HG02981 (cell line): ENCODE measurements around the gene CNIH1.
"Not testable (repeated sequence)": the region's sequence is repeated elsewhere in the genome, so short reads cannot be mapped to it uniquely, and the experiment has no call there.

Source experiments
- ATAC-seq: cut with Tn5 transposase; IDR thresholded peaks from one replicate; pipeline ENCODE4 v1.9.1; 2021; ENCODE audit warnings: mild to moderate bottlenecking, moderate library complexity; ENCODE audit not compliant: unreplicated experiment

CNIH1 gene

DNA sequence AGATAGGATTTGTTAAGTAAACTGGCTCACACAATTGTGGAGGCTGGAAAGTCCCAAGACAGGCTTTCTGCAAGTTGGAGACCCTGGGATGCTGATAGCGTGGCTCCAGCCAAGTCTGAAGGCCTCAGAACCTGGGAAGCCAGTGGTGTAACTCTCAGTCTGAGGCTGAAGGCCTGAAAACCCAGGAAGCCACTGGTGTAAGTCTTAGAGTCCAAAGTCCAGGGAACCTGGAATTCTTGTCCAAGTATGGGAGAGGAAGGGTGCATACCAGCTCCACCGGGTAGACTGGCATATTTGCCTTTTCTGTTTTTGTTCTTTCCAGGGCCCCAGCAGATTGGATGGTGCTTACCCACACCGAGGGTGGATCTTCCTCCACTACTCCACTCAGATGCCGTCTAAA is 29.5 kb upstream of the CNIH1 start:
- ATAC-seq = no peak

- ATAC-seq = no peak
Measured at GRCh38 chr14:54467280-54467679, 26.1 kb upstream of the CNIH1 start.

GRCh38 chr14:54465654-54466053 is 24.5 kb upstream of the CNIH1 start:
- no peak for ATAC-seq

DNA sequence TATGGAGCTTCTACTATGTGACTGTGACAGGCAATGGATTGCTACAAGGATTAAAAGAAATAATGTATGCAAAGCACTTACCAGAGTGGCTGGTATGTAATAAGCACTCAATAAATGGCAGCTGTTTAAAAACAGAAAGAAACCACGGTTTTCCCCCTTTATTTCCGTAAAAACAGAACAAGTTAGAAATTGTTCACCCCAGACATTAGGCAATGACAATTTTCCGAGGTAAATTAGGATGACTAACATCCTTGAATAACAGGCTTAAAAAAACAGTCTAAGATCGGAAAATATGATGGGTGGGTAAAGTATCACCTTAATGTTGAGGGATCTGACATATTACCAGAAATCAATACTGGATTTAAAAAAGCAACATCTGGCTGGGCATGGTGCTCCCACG is 20.9 kb upstream of the CNIH1 start:
- ATAC-seq = no peak

DNA sequence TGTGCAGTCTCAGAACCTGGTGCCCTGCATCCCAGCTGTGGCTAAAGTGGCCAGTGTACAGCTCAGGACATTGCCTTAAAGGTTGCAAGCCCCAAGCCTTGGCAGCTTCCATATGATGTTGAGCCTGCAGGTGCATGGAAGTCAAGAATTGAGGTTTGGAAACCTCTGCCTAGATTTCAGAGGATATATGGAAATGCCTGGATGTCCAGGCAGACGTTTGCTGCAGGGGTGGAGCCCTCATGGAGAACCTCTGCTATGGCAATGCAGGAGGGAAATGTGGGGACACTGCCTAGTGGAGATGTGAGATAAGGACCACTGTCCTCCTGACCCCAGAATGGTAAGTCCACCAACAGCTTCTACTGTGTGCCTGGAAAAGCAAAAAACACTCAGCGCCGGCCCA is 17.9 kb upstream of the CNIH1 start:
- ATAC-seq = no peak

GRCh38 chr14:54458536-54458935 is 17.4 kb upstream of the CNIH1 start:
- not testable (repeated sequence) for ATAC-seq

- ATAC-seq = no peak
Measured at GRCh38 chr14:54457609-54457996, 16.4 kb upstream of the CNIH1 start.

- ATAC-seq = not testable (repeated sequence)
Measured at GRCh38 chr14:54456820-54457608, 15.8 kb upstream of the CNIH1 start.

- ATAC-seq = no peak
Measured at GRCh38 chr14:54455363-54455762, 14.2 kb upstream of the CNIH1 start.

- ATAC-seq = not testable (repeated sequence)
Measured at GRCh38 chr14:54453990-54454389, 12.8 kb upstream of the CNIH1 start.

DNA sequence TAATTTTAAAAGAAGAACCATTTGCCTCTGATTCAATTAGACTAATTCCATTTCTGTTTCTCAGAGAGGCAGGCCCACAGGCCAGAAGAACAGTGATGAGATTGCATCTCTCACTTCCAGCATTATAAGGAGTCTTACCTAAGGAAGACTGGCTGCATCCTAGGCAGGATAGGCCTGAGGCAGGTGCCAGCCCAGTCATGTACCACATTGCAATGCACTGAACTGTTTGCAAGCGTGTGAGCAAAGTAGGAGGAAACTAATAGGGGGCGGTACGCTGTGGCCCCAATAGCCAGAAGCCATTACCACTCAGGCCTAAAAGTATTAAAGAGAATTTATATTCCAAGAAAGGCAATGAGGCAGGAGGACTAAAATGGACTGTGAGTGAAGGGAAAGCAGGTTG is 12.1 kb upstream of the CNIH1 start:
- no peak for ATAC-seq

GRCh38 chr14:54451961-54452360 is 10.8 kb upstream of the CNIH1 start:
- ATAC-seq = no peak

DNA sequence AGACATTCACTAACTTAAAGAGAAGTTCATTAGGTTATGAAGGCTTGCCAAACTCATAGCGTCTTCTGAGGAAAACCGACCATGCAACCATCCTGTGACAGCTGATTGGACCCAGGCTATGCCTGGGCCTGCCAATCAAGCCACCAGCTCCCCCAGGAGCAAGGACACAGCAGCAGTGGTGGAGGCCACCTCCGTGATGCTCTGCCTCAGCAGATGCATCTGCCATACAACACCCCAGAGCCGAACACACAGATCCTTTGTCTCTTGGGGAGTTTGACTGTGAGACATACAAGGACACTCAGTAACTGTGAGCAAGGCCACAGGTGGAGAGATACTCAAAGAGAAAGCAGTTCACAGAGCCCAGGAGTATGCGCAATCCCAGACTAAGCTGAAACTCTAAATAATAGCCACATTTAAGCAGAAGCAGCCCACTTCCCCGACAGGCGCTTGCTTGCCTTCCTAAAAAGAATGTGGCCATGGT is 10.0 kb upstream of the CNIH1 start:
- no peak for ATAC-seq

DNA sequence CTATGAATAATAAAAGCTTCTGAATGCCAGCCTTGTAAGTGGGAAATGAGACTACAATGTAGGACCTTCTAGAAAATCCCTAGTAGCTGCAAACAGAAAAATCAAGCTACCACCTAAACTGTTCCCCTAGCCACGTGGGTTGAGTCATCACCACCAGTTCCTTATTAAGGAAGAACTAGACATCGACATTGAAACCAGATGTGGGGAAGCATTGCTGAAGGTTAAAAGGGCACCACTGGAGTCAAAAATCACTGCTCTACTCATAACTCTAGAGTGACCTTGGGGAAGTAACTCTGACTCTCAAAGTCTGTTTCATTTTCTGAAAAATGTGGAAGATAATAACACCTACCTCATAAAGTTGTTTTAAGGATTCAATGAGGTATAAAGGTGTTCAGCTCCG is 9.4 kb upstream of the CNIH1 start:
- ATAC-seq = no peak

DNA sequence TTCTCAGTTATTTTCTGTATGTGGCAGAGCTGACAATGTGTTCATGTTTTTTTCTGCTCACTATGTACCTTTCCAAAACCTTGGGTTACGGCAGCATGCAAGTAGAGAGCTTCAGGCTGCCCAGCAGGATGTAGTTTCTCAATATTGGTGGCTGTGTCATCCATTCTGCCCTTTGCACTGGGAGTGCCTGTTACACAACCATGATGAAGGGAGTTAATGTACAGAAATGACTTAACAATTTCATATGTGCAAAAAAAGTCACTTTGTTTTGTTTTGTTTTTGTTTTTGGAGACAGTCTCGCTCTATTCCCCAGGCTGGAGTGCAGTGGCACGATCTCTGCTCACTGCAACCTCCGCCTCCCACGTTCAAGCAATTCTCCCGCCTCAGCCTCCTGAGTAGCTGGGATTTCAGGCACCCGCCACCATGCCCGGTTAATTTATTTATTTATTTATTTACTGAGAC is 6.1 kb upstream of the CNIH1 start:
- ATAC-seq = no peak

GRCh38 chr14:54446161-54446693 is 5.1 kb upstream of the CNIH1 start:
- no peak for ATAC-seq

DNA sequence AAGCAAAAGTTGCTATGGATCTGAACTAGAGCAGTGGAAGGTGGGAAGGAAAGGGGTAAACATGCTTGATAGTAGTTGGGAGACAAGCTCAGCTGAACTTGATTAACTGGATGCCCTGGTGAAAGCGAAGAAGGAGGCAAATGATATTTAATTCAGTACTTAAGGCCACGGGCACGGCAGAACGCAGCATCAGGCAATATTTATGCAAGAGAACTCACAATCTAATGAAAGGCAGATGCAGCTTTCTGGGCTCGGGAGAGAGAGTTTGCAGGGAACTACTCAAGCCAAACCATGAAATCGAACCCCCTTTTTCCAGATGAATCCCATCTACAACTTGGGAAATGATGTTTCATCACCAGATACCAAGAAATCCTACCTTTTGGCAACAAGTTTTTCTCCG is 3.5 kb upstream of the CNIH1 start:
- no peak for ATAC-seq

GRCh38 chr14:54443981-54444380 is 2.8 kb upstream of the CNIH1 start:
- no peak for ATAC-seq

DNA sequence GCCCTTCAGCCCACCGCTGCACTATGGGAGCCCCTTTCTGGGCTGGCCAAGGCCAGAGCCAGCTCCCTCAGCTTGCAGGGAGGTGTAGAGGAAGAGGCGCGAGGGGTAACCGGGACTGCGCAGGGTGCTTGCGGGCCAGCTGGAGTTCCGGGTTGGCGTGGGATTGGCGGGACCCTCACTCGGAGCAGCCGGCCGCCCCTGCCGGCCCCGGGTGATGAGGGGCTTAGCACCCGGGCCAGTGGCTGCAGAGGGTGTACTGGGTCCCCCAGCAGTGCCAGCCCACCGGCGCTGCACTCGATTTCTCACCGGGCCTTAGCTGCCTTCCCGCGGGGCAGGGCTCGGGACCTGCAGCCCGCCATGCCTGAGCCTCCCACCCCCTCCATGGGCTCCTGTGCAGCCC is 1.8 kb upstream of the CNIH1 start:
- ATAC-seq = not testable (repeated sequence)

- ATAC-seq = no peak
Measured at GRCh38 chr14:54440476-54440872, 700 bp downstream of the CNIH1 start.

DNA sequence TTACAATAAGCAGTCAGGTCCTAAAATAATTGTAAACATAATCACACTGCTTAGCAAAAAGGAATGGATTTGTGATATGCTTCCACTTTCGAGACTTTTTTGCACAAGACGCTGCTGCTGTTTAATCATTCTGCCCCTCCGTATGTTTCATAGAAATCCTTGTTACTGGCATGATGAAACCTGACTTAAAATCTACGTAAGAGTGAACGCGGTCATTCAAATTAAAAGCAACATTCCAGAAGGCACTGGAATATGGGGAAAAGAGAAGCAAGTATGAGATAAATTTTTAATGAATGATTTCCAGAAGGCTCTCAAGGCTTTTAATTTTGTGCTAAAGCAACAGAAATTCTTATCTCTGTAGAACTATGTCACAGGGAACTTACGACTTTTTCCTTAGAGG is 1.1 kb downstream of the CNIH1 start:
- no peak for ATAC-seq

DNA sequence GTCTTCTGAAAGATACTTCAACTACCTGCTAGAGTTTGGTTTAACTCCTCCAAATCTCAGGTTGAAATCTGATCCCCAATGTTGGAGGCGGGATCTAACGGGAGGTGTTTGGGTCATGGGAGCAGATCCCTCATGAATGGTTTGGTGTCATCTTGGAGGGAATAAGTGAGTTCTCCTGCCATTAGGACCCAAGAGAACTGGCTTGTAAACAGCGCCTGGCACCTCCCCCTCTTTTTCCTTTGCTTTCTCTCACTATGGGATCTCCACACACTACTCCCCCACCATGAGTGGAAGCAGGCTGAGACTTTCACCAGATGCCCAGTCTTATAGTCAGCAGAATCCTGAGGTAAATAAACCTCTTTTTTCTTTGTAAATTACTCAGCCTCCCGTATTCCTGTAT is 2.5 kb downstream of the CNIH1 start:
- no peak for ATAC-seq

GRCh38 chr14:54437954-54438353 is 3.2 kb downstream of the CNIH1 start:
- ATAC-seq = not testable (repeated sequence)
